T-helper 22 cell (primary cell): Measurements from ENCODE around the gene CMTM3.
"Not testable (repeated sequence)": the region's sequence is repeated elsewhere in the genome, so short reads cannot be mapped to it uniquely, and the experiment has no call there.

ENCODE experiments used
- DNase-seq: peaks from one replicate; pipeline ENCODE4 v3.0.0-alpha.2; 2020; ENCODE audit warnings: low read depth

CMTM3 gene

DNA sequence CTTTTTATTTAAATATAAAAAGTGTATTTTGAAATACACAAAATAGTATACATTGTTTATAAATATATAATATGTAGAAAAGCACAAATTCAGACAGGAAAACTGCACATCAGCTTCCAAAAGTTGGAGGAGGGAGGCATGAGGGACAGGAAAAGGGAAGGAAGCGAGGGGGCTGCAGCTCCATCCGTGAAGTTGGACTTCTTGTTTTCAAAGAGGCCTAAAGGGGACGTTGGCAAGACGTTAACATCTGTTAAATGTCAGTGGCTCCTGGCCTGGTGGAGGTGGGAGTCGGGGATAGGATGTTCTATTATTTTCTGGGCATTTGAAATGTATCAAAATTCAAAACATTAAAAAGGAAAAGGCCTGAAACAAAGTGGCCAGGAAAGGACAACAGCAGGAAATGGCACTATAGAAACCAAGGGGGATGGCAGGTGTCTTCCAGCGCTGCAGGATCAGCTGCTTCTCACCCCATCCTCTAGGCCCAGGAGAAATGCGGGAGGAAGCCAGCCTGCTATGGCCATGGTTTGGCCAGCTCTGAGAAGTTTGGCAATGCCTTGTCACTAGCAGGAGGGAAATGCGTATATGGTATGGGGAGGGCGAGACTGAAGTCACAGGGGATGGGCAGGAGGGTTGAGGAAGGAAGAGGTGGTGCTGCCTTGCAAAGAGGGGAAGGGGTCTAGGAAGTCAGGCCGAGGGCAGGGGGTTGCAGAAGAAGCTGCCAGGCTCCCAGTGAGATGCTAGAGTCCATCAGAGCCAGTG is 18.8 kb upstream of the CMTM3 start:
- DNase-seq, result no peak

DNA sequence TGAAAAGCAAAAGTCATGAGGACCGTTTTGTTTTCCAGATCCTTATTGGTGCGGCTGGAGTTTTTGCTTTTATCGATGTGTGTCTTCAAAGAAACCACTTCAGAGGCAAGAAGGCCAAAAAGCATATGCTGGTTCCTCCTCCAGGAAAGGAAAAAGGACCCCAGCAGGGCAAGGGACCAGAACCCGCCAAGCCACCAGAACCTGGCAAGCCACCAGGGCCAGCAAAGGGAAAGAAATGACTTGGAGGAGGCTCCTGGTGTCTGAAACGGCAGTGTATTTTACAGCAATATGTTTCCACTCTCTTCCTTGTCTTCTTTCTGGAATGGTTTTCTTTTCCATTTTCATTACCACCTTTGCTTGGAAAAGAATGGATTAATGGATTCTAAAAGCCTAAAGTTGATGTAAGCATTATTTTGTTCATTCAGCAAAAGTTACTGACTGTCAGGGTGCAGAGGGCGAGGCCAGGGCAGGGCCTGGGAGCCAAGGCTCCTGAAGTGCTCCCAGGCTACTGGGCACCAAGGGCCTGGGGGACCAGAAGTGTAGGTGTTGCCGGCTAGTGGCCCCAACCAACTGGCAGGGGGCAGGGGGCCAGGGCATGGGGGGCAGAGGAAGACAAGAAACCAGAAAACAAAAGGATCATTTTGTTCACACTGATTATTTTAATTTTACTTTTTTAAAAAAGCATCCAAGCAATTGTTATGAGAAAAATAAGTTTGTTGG is 16.5 kb upstream of the CMTM3 start:
- no peak for DNase-seq

- peak; percentile 39 for DNase-seq
Measured at GRCh38 chr16:66588981-66589713, 15.4 kb upstream of the CMTM3 start.

GRCh38 chr16:66590322-66590721 is 14.2 kb upstream of the CMTM3 start:
- no peak for DNase-seq

- no peak for DNase-seq
Measured at GRCh38 chr16:66591018-66591417, 13.5 kb upstream of the CMTM3 start.

- DNase-seq, result no peak
Measured at GRCh38 chr16:66592241-66592640, 12.3 kb upstream of the CMTM3 start.

GRCh38 chr16:66592814-66593213 is 11.7 kb upstream of the CMTM3 start:
- no peak for DNase-seq

GRCh38 chr16:66594739-66595138 is 9.8 kb upstream of the CMTM3 start:
- no peak for DNase-seq

- DNase-seq, result not testable (repeated sequence)
Measured at GRCh38 chr16:66596559-66596958, 7.9 kb upstream of the CMTM3 start.

DNA sequence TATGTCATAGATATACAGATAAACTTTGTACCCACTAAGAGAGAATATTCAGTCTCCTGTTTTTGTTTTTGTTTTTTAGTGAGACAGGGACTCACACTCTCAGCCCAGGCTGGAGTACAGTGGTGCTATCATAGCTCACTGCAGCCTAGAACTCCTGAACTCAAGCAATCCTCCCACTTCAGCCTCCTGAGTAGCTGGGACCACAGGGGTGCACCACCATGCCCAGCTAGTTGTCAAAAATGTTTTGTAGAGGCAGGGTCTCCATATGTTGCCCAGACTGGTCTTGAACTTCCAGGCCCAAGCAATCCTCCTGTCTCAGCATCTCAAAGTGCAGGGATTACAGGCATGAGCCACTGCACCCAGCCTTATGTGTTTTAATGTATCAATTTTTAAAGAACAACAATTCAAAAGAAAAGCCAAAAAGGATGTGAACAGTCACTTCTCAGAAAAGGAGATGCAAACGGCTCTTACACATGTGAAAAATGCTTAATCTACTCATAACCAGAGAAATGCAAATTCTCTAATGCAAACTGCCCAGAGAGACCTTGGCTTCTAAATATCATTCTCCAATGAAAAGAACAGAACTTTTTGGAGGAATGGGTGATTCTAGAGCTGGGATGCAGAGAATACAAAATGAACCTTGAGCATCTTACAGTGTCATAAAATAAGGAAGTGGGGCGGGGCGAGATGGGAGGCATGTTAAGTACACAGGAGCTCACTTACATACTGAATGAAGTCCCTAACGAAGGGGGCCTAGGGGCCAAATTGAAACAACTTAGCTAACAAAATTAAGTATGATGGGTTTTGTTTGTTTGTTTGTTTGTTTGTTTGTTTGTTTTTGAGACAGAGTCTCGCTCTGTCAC is 7.3 kb upstream of the CMTM3 start:
- no peak for DNase-seq

GRCh38 chr16:66598111-66598510 is 6.4 kb upstream of the CMTM3 start:
- no peak for DNase-seq

DNA sequence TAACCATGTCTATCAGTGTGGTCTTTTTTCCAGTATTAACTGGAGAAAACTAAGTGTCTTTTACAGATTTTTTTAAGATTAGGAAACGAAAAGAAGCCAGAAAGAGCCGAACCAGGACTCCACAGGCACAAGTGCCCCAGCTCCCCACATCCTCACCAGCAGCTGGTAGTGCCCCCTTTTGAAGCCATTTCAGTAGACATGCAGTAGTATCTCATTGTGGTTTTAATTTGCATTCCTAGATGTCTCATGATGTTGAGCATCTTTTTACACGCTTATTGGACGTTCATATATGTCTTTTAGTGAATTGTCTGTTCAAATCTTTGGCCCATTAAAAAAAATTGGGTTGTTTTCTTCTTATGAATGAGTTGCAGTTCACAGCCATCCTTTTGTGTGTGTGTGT is 4.8 kb upstream of the CMTM3 start:
- DNase-seq, result no peak

DNA sequence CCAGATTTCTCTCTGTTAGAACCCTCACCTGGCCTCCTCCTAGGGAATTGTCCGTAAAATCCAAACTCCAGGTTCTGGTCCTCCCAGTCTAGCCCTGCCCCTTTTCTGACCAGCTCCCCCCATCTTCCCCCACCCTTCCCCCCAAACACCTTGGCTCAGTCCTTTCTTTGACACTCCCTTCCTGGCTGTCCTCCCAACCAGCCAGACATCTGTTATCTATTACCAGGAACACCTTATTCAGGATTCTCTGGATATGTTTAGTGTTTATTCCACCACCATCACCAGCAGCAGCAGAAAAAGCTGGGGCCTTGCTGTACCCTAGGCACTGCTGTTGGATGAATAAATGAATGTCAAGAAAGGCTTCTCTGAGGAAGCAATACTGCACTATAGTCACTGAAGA is 4.0 kb upstream of the CMTM3 start:
- no peak for DNase-seq

GRCh38 chr16:66601471-66601870 is 3.0 kb upstream of the CMTM3 start:
- no peak for DNase-seq

DNA sequence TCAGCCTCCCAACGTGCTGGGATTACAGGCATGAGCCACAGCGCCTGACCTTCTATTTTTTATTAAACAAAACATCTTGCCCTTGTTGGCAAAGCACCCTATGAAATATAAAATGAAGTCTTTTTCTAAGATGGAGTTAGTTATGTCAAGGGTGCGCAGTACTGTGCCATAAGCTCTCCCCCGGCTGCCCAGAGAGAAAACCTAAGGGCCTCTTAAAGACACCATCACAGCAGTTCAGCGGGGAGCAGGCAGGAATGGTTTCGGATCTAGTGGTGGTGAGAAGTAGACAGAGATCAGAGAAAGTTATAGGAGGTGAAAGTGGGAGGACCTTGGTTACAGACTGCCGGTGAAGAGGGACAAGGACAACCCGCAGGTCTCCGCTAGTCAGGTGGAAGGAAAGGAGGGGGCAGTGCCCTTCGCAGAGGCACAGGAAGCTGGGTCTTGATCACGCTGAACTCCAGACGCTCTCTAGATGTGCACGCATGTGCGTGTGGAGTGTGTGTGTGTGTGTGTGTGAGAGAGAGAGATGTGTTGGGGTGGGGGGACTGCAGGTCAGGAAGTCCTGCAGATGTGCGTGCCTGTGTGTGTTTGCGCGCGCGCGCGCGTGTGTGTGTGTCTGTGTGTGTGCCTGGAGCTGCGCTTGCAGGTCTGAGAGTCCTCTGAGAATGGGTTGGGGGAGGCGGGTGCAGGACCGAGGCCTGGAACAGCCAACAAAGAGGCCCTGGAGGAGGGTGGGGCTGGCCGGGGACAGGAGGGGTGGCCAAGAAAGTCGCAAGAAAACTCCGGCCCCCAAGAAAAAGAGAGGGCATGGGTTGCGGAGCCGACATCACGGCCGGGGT is 748 bp upstream of the CMTM3 start:
- peak; percentile 69 for DNase-seq

DNA sequence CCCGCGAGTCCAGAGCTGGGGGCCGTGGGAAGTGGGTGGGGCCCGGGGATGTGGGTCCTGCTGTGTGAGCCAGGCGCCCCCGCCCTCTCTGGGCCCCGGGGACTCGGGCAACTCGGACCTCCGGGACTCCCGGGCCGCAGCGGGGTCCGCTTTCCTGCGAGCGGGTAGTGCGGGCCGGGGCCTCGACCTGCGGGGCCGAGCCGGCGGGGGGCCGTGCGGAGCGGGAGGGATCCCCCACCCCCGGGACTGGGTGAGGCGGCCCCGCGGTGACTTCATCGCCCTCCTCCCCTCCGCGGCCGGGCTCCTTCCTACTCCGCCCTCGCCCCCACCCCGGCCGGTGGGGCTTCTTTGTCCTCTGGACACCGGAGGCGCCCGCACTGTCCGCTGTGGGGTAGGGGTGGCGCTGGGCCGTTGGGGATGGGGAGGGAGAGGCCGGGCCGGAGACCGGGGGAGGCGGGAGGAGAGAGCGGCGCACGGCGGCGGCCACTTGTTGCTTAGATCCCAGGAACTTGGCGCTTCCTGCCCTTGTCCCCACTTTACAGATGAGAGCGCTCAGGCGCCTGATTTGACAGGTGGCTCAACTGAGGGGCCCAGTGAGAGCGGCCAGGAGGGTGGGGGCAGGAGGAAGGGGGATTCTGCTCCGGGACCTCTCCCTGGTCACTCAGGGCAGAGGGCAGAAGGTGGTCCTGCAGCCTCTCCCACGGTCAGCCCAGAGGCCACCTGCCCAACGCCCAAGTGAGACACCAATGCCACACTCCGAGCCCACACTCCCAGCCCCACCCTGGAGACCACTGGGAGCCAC is 874 bp downstream of the CMTM3 start:
- DNase-seq, result peak; percentile 21

DNA sequence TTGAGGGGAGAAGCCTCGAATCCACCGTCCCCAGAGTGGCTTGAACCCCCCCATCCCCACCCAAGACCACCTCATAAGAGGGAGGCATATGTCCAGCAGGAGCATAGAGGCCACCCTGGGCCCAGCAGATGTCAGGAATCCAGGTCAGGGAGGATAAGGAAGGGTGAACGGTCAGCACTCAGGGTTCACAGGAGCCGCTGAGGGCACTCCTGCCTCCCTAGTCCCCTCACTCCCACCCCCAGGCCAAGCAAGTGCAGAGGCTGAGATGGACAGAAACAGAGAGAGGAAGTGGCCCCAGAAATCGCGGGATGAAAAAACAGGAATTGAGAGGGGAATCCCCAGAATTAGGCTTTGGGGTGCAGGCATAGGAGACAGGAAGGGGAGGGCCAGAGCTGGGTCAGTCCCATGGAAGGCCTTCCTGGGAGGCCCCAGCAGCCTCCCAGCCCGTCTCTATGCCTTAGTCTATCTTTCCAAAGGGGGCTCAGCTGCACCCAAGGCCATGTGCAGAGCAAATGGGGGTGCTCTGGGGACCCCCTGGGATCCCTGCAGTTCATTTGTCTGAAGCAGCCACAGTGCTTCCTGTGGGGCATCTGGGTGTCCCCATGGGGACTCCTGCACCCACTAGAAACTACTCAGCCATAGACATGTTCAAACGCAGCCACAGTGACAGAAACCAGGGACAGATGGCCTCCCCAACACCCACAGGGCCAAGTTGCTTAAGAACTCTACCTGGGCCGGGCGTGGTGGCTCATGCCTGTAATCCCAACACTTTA is 1.7 kb downstream of the CMTM3 start:
- DNase-seq, result no peak

DNA sequence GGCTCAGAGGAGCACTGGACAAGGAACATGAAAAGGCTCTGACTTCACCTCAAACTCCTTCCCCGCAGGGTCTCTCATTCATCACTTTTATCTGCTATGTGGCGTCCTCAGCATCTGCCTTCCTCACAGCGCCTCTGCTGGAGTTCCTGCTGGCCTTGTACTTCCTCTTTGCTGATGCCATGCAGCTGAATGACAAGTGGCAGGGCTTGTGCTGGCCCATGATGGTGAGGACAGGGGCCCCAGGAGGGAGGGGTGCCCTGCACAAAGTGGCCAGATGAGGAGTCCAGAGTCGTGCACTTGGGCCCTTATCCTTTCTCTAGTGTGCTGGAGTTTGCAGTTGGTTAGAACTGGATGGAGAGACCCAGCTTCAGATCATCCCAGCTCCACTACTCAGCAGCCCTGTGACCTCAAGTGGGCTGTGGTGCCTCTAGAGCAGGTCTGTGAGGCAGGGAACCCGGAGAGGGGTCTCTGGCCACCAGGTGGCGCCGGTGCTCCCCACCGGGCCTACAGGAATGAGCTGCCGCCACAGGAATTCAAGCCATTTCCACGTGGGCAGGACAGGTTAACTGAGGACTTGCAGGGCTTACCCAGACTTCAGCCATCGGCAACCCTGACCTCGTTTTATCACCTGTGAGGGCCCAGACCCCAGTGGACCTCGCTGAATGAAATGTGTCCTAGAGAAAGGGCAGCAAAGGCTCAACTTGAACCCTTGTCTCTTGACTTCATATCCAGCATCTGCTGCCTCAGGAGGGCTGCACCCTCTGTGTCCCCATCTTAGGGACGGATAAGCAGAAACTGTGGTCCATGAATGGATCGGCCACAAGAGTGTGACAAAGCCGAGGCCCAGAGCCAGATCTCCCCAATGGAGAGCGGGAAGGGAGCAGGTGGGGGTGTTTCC is 4.0 kb downstream of the CMTM3 start:
- peak; percentile 57 for DNase-seq
